Measurements from ENCODE around the gene GATC. TPM values are rescaled to one million over a fixed set of nuclear protein-coding genes. Genes with fewer than 3 reads are reported as not detected.

Gene GATC
- total RNA-seq, 2 experiments from 2014 or later = 32.2 to 39.3 TPM

DNA sequence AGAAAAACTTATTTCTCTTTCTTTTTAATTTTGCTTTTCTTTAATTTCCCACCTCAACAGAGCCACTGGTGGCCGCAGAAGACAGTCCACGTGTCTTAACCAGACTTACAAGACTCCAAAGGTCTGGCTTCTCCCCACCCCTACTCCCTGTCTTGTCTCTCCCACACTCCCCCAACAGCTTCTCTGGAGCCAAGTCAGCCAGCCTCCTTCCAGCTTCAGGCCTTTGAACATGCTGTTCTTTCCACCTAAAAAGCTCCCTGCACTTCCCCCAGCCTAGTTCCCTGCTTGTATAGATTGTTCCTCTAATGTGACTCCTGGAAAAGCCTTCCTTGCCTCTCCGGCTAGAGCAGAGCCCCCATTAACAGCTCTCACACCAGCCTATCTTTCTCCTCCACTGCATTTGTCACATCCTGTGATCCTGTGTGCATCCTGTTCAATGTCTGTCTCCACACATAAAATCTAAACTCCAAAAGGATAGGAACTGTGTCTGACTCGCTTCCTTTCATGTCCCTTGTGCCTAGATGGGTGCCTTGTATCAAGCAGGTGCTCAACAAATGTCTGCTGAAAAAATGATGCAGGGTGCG is 41.9 kb downstream of the GATC start:
- Mint-ChIP-seq H3K4me1 (ENCODE audit: low read depth) (no peaks in the 10 kb centered on the region), H3K27me3 (no peaks in the 10 kb centered on the region), H3K36me3 (ENCODE audit: low read depth) (no peaks in the 10 kb centered on the region), H3K27ac (no peak overlapping the region), H3K4me3 (no peak overlapping the region), H3K9me3 (no peaks in the 10 kb centered on the region)
- DNase-seq (no peak), ATAC-seq (no peak)
- TF ChIP-seq, protein P1, sequence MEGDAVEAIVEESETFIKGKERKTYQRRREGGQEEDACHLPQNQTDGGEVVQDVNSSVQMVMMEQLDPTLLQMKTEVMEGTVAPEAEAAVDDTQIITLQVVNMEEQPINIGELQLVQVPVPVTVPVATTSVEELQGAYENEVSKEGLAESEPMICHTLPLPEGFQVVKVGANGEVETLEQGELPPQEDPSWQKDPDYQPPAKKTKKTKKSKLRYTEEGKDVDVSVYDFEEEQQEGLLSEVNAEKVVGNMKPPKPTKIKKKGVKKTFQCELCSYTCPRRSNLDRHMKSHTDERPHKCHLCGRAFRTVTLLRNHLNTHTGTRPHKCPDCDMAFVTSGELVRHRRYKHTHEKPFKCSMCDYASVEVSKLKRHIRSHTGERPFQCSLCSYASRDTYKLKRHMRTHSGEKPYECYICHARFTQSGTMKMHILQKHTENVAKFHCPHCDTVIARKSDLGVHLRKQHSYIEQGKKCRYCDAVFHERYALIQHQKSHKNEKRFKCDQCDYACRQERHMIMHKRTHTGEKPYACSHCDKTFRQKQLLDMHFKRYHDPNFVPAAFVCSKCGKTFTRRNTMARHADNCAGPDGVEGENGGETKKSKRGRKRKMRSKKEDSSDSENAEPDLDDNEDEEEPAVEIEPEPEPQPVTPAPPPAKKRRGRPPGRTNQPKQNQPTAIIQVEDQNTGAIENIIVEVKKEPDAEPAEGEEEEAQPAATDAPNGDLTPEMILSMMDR (IDR thresholded peaks at IDR 0.05) = no peak
- intact Hi-C loops (cut with micrococcal nuclease) = no loop called here
- POLR2A ChIA-PET = interaction anchor here (0.5 to 2.1 kb wide), 2 partner anchors 18 to 128 kb away, joined by 3 to 8 read pairs; partner anchors contain the start of gene SRSF9
- CTCF ChIA-PET = no interaction called here

DNA sequence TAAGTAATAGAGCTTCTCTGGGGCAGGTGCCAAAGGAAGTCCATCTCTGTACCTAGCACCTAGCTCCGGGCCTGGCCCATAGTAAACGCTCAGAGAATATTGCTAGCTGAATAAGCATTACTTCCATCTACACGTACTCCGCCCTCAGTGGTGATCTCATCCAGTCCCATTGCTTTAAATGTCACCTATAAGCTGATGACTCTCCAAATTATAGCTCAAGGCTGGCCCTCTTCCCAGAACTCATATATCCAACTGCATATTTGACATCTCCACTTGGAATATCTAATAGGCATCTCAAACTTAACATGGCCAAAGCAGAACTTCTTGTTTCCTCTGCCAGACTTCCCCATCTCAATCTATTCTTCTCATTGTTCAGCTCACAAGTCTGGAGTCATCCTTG is 42.8 kb downstream of the GATC start:
- H3K9me3 Mint-ChIP-seq = no peaks in the 10 kb centered on the region
- TF ChIP-seq, protein P1 (IDR thresholded peaks at IDR 0.05) = no peak
- H3K4me1 Mint-ChIP-seq (ENCODE audit: low read depth) = no peaks in the 10 kb centered on the region
- ATAC-seq = no peak
- H3K36me3 Mint-ChIP-seq (ENCODE audit: low read depth) = no peaks in the 10 kb centered on the region
- no peaks in the 10 kb centered on the region for H3K27me3 Mint-ChIP-seq
- intact Hi-C loops (cut with micrococcal nuclease) = no loop called here
- ChIA-PET CTCF (no interaction called here), POLR2A (interaction anchor here (0.5 to 2.1 kb wide), 3 partner anchors 19 to 129 kb away, joined by 3 to 8 read pairs (median 3); partner anchors contain the start of gene SRSF9)
- no peak overlapping the region for H3K27ac Mint-ChIP-seq
- no peak for DNase-seq
- H3K4me3 Mint-ChIP-seq = no peak overlapping the region

DNA sequence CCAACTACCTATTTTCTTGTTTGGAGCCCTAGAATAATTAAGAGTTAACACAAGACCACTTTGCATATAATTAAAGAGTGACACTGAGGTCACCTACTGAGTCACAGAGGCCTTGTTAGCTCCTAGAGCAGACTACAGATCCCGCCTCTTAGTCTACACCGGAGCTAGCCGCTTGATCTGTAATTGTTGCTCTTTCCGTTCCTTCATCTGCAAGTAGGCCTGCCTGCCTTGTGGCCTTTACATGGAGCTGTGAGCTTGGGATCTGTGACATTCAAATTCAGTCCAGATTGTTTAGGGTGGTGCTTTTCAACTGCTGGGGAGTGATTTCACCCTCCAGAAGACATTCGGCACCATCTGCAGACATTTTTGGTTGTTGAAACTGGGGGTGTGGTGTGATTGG is 44.1 kb downstream of the GATC start:
- H3K27ac Mint-ChIP-seq = no peak overlapping the region
- H3K4me3 Mint-ChIP-seq = no peak overlapping the region
- TF ChIP-seq, protein P1 (IDR thresholded peaks at IDR 0.05) = no peak
- POLR2A ChIA-PET = interaction anchor here (2.1 kb wide), 1 partner anchor 20 kb away, joined by 8 read pairs; the partner anchor contains the start of gene SRSF9
- no peaks in the 10 kb centered on the region for H3K36me3 Mint-ChIP-seq (ENCODE audit: low read depth)
- CTCF ChIA-PET = interaction anchor here (1.6 kb wide), 1 partner anchor 10 kb away, joined by 4 read pairs; no protein-coding TSS in a partner anchor
- no peaks in the 10 kb centered on the region for H3K27me3 Mint-ChIP-seq
- DNase-seq (no peak), ATAC-seq (no peak)
- no peaks in the 10 kb centered on the region for H3K9me3 Mint-ChIP-seq
- intact Hi-C loops (cut with micrococcal nuclease) = no loop called here
- peaks cover 6% of the 10 kb centered on the region for H3K4me1 Mint-ChIP-seq (ENCODE audit: low read depth)

DNA sequence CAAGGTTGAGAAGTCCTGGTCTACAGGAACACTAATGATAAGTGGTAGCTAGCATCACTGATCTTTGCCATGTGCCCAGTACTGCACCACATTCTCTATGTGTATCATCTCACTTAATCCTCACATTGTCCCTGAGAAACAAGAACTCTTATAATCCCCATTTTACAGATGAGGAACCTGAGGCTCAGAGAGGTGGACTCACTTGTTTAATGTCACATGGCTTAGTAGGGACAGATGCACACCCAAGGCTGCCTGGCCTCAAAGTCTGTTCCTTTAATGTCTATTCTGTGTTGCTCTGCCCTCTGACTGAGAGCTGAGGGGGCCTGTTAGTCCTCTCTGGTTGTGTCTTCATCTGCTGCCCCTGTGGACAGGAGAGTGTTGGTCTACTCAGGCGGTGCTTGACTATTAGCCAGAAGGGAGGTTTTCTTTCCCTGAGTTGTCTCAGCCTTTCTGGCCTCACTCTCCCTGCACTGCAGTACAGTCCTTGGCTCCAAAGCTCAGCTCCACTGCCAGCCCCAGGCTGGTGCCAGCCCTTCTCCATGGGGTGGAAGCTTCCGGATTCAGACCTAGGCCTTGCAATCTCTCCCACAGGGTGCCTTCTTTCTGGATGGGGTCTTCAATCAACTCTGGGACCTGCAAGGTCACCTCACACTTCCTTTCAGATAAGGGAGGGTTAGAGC is 44.7 kb downstream of the GATC start:
- CTCF ChIA-PET = interaction anchor here (1.5 to 1.6 kb wide), 2 partner anchors 10 to 51 kb away, joined by 4 read pairs; no protein-coding TSS in a partner anchor
- POLR2A ChIA-PET = interaction anchor here (0.9 to 1.1 kb wide), 3 partner anchors 11 to 140 kb away, joined by 3 read pairs; no protein-coding TSS in a partner anchor
- Mint-ChIP-seq H3K4me3 (no peak overlapping the region), H3K36me3 (ENCODE audit: low read depth) (no peaks in the 10 kb centered on the region), H3K4me1 (ENCODE audit: low read depth) (peaks cover 7% of the 10 kb centered on the region), H3K9me3 (no peaks in the 10 kb centered on the region), H3K27me3 (no peaks in the 10 kb centered on the region), H3K27ac (no peak overlapping the region)
- intact Hi-C loops (cut with micrococcal nuclease) = no loop called here
- DNase-seq (no peak), ATAC-seq (no peak)
- TF ChIP-seq, protein P1 (IDR thresholded peaks at IDR 0.05) = no peak

All from activated CD8-positive, alpha-beta T cell treated with anti-CD3 and anti-CD28 coated beads for 36 hours (primary cell).